HG02885 (cell line): ENCODE measurements around the gene TNIK.
"Not testable (repeated sequence)": the region's sequence is repeated elsewhere in the genome, so short reads cannot be mapped to it uniquely, and the experiment has no call there.

ENCODE experiments used
- ATAC-seq: cut with Tn5 transposase; IDR thresholded peaks from one replicate; pipeline ENCODE4 v1.9.1; 2021; ENCODE audit warnings: mild to moderate bottlenecking; ENCODE audit not compliant: unreplicated experiment, poor library complexity

The TNIK gene

GRCh38 chr3:171323938-171324536, 136.2 kb downstream of the TNIK start:
- ATAC-seq: no peak

GRCh38 chr3:171321559-171322360, 138.4 kb downstream of the TNIK start:
- no peak for ATAC-seq

GRCh38 chr3:171320750-171321558, 139.3 kb downstream of the TNIK start:
- ATAC-seq: no peak

- no peak for ATAC-seq
Measured at GRCh38 chr3:171317171-171317570, 143.0 kb downstream of the TNIK start.

- no peak for ATAC-seq
Measured at GRCh38 chr3:171315919-171316318, 144.3 kb downstream of the TNIK start.

- no peak for ATAC-seq
Measured at GRCh38 chr3:171315101-171315500, 145.1 kb downstream of the TNIK start.

GRCh38 chr3:171314341-171314740, 145.9 kb downstream of the TNIK start:
- ATAC-seq: no peak

GRCh38 chr3:171313702-171314101, 146.5 kb downstream of the TNIK start:
- no peak for ATAC-seq

GRCh38 chr3:171312741-171313140, 147.5 kb downstream of the TNIK start:
- no peak for ATAC-seq

GRCh38 chr3:171311784-171312183, 148.4 kb downstream of the TNIK start:
- no peak for ATAC-seq

- ATAC-seq: peak; percentile 57
Measured at GRCh38 chr3:171309906-171310359, 150.3 kb downstream of the TNIK start.

GRCh38 chr3:171307988-171308387, 152.2 kb downstream of the TNIK start:
- ATAC-seq: no peak

- ATAC-seq: no peak
Measured at GRCh38 chr3:171307046-171307585, 153.1 kb downstream of the TNIK start.

- no peak for ATAC-seq
Measured at GRCh38 chr3:171306631-171307030, 153.6 kb downstream of the TNIK start.

GRCh38 chr3:171305823-171306222, 154.4 kb downstream of the TNIK start:
- ATAC-seq: not testable (repeated sequence)

- not testable (repeated sequence) for ATAC-seq
Measured at GRCh38 chr3:171304498-171304897, 155.7 kb downstream of the TNIK start.

- ATAC-seq: not testable (repeated sequence)
Measured at GRCh38 chr3:171304017-171304416, 156.2 kb downstream of the TNIK start.

- no peak for ATAC-seq
Measured at GRCh38 chr3:171301998-171302397, 158.2 kb downstream of the TNIK start.

- no peak for ATAC-seq
Measured at GRCh38 chr3:171301002-171301401, 159.2 kb downstream of the TNIK start.

- ATAC-seq: no peak
Measured at GRCh38 chr3:171297951-171298350, 162.3 kb downstream of the TNIK start.

GRCh38 chr3:171297207-171297606, 163.0 kb downstream of the TNIK start:
- ATAC-seq: no peak
